CD4-positive, alpha-beta T cell treated with Interleukin-17A for 4 hours (primary cell): ENCODE data around the gene GLCE.
"Not testable (repeated sequence)": the region's sequence is repeated elsewhere in the genome, so short reads cannot be mapped to it uniquely, and the experiment has no call there.

Source experiments
- DNase-seq: peaks from one replicate; pipeline ENCODE4 v3.0.0-alpha.2; 2020; ENCODE audit warnings: mixed read lengths

Gene GLCE

GRCh38 chr15:69277316-69277715, 116.9 kb downstream of the GLCE start:
- DNase-seq = no peak

- DNase-seq = no peak
Measured at GRCh38 chr15:69279636-69280035, 119.2 kb downstream of the GLCE start.

GRCh38 chr15:69280783-69281182, 120.3 kb downstream of the GLCE start:
- DNase-seq = no peak

GRCh38 chr15:69282104-69282743, 121.8 kb downstream of the GLCE start:
- DNase-seq = no peak

GRCh38 chr15:69285834-69286233, 125.4 kb downstream of the GLCE start:
- no peak for DNase-seq

GRCh38 chr15:69288011-69288410, 127.6 kb downstream of the GLCE start:
- no peak for DNase-seq

- no peak for DNase-seq
Measured at GRCh38 chr15:69288531-69289341, 128.3 kb downstream of the GLCE start.

- no peak for DNase-seq
Measured at GRCh38 chr15:69289342-69290146, 129.1 kb downstream of the GLCE start.

GRCh38 chr15:69290346-69291164, 130.1 kb downstream of the GLCE start:
- no peak for DNase-seq

- DNase-seq = not testable (repeated sequence)
Measured at GRCh38 chr15:69291651-69292050, 131.2 kb downstream of the GLCE start.

- no peak for DNase-seq
Measured at GRCh38 chr15:69292826-69293420, 132.5 kb downstream of the GLCE start.

GRCh38 chr15:69293741-69294615, 133.5 kb downstream of the GLCE start:
- DNase-seq = no peak

GRCh38 chr15:69296606-69297005, 136.2 kb downstream of the GLCE start:
- DNase-seq = no peak

- no peak for DNase-seq
Measured at GRCh38 chr15:69297642-69298353, 137.4 kb downstream of the GLCE start.

GRCh38 chr15:69298354-69298696, 137.9 kb downstream of the GLCE start:
- DNase-seq = no peak

GRCh38 chr15:69298697-69299441, 138.4 kb downstream of the GLCE start, which contains the start of gene PAQR5:
Gene PAQR5, plus strand, starts transcription at chr15:69298912. Its CDS starts 61,169 bp downstream, at chr15:69360081.
- DNase-seq = no peak

- DNase-seq = no peak
Measured at GRCh38 chr15:69299451-69299886, 139.0 kb downstream of the GLCE start.

GRCh38 chr15:69299943-69300588, 139.6 kb downstream of the GLCE start:
- no peak for DNase-seq

- DNase-seq = not testable (repeated sequence)
Measured at GRCh38 chr15:69301101-69301500, 140.7 kb downstream of the GLCE start.
